Breast epithelium (tissue), 4 donors: Measurements from ENCODE around the gene TDRD12. TPM values are rescaled to one million over a fixed set of nuclear protein-coding genes. Genes with fewer than 3 reads are reported as not detected.

Experiments used
- DNase-seq, 2 donors: peaks; one replicate each; pipeline ENCODE4 v3.0.0-alpha.2; 2019; ENCODE audit warnings: low spot score in 2 of 2
- H3K27ac ChIP-seq, 2 donors: fragments of 200-600 bp; sonication (generic) in 1 of 2; one replicate each; pipeline ENCODE4 v1.5.1; 2016 to 2019; ENCODE audit warnings: mild to moderate bottlenecking in 1 of 2
- H3K27me3 ChIP-seq, 2 donors: fragments of 200-600 bp; sonication (generic) in 1 of 2; one replicate each; pipeline versions ENCODE4 v1.5.1 to v1.6.0; 2017 to 2019; ENCODE audit warnings: control low read depth in 1 of 2, mild to moderate bottlenecking in 1 of 2
- H3K36me3 ChIP-seq: fragments of 200-600 bp; one replicate; pipeline ENCODE4 v1.5.1; 2019
- H3K4me1 ChIP-seq, 2 donors: fragments of 200-600 bp; sonication (generic); one replicate each; pipeline ENCODE4 v1.5.1; 2016 to 2019; ENCODE audit warnings: control low read depth in 1 of 2
- H3K4me3 ChIP-seq, 3 donors: fragments of 200-600 bp; sonication (generic); 1 replicate in 2 of 3; 2 replicates in 1 of 3; pipeline ENCODE4 v1.5.1; 2016 to 2019; ENCODE audit warnings: mild to moderate bottlenecking in 3 of 3, moderate library complexity in 2 of 3
- H3K9me3 ChIP-seq, 2 donors: fragments of 200-600 bp; sonication (generic) in 1 of 2; one replicate each; pipeline ENCODE4 v1.5.1; 2016 to 2019; ENCODE audit warnings: control low read depth in 1 of 2
- CTCF ChIP-seq, 3 donors: fragments of 450-650 bp; IDR thresholded peaks; one replicate each; pipeline ENCODE4 v1.5.1; 2016 to 2017; ENCODE audit warnings: antibody characterized with exemption in 3 of 3, mild to moderate bottlenecking in 3 of 3, moderate library complexity in 3 of 3
- POLR2A ChIP-seq: fragments of 450-650 bp; IDR thresholded peaks from one replicate; pipeline ENCODE4 v1.6.1; 2016; ENCODE audit warnings: antibody characterized with exemption, mild to moderate bottlenecking, moderate library complexity
- POLR2AphosphoS5 ChIP-seq, 3 donors: sonication (generic); formaldehyde crosslinking; IDR thresholded peaks; one replicate each; pipeline ENCODE4 v1.6.1; 2017; ENCODE audit warnings: antibody characterized with exemption in 3 of 3
- intact Hi-C: fragments of 100-400 bp; cut with DNase I; formaldehyde crosslinking; loops from one replicate; pipeline ENCODE4 v1.15.1; 2023; ENCODE audit warnings: low total_unique reads
- total RNA-seq, 3 donors: library from RNA; depleted of rRNA; stranded (reverse); fragments of >200 nt; gene quantifications; one replicate each; pipeline ENCODE4 v1.1.0, GENCODE V29; 2016

TDRD12 gene
- total RNA-seq, 3 donors from 2014 or later = 2.0 to 2.3 TPM; not detected in 1

- TF ChIP-seq POLR2A = no peak
- TF ChIP-seq CTCF (IDR thresholded peaks at IDR 0.05) = no peak
- TF ChIP-seq POLR2AphosphoS5 (IDR thresholded peaks at IDR 0.05) = no peak
- intact Hi-C loops = no loop called here
Observed at GRCh38 chr19:32810452-32810851, 90.9 kb downstream of the TDRD12 start.

GRCh38 chr19:32811151-32811550, 91.6 kb downstream of the TDRD12 start:
- H3K36me3 ChIP-seq = no peaks in the 10 kb centered on the region
- DNase-seq = no peak
- H3K27ac ChIP-seq = no peak overlapping the region
- H3K9me3 ChIP-seq = no peaks in the 10 kb centered on the region
- H3K4me1 ChIP-seq = no peaks in the 10 kb centered on the region
- intact Hi-C loops = no loop called here
- TF ChIP-seq CTCF (IDR thresholded peaks at IDR 0.05) (no peak), POLR2A (no peak), POLR2AphosphoS5 (IDR thresholded peaks at IDR 0.05) (no peak)
- no peak overlapping the region for H3K4me3 ChIP-seq
- H3K27me3 ChIP-seq = no peaks in the 10 kb centered on the region

More at GRCh38 chr19:32810452-32810851, 90.9 kb downstream of the TDRD12 start:
- no peaks in the 10 kb centered on the region for H3K36me3 ChIP-seq
- H3K4me1 ChIP-seq = no peaks in the 10 kb centered on the region
- H3K27ac ChIP-seq = no peak overlapping the region
- H3K4me3 ChIP-seq = no peak overlapping the region
- DNase-seq = no peak
- no peaks in the 10 kb centered on the region for H3K9me3 ChIP-seq
- no peaks in the 10 kb centered on the region for H3K27me3 ChIP-seq

- Histone ChIP-seq H3K4me1 (no peaks in the 10 kb centered on the region), H3K27ac (no peak overlapping the region), H3K36me3 (no peaks in the 10 kb centered on the region), H3K4me3 (no peak overlapping the region), H3K27me3 (no peaks in the 10 kb centered on the region), H3K9me3 (no peaks in the 10 kb centered on the region)
- no peak for TF ChIP-seq POLR2A
- intact Hi-C loops = no loop called here
- DNase-seq = no peak
Observed at GRCh38 chr19:32812036-32812435, 92.5 kb downstream of the TDRD12 start.

DNA sequence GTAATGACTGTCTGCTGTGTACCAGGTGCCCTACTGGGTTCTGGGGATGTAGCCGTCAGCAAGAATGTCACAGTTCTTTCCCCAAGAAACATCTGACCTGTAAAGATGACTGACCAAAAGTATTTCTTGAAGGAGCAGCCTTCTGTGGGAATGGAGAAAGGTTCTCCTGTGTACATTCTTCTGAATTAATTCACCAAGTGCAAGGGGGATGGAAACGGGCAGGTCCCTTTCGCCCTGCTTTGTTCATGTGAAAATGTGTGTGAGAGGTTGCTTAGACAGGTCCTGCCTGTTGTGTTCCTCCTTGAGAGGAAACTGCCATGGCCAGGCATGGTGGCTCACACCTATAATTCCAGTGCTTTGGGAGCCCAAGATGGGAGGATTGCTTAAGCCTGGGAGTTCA, 93.0 kb downstream of the TDRD12 start:
- intact Hi-C loops = no loop called here
- TF ChIP-seq CTCF (IDR thresholded peaks at IDR 0.05) (no peak), POLR2A (no peak), POLR2AphosphoS5 (IDR thresholded peaks at IDR 0.05) (no peak)
- Histone ChIP-seq H3K27me3 (no peaks in the 10 kb centered on the region), H3K9me3 (no peaks in the 10 kb centered on the region), H3K4me3 (no peak overlapping the region), H3K27ac (no peak overlapping the region), H3K36me3 (no peaks in the 10 kb centered on the region), H3K4me1 (no peaks in the 10 kb centered on the region)
- no peak for DNase-seq

DNA sequence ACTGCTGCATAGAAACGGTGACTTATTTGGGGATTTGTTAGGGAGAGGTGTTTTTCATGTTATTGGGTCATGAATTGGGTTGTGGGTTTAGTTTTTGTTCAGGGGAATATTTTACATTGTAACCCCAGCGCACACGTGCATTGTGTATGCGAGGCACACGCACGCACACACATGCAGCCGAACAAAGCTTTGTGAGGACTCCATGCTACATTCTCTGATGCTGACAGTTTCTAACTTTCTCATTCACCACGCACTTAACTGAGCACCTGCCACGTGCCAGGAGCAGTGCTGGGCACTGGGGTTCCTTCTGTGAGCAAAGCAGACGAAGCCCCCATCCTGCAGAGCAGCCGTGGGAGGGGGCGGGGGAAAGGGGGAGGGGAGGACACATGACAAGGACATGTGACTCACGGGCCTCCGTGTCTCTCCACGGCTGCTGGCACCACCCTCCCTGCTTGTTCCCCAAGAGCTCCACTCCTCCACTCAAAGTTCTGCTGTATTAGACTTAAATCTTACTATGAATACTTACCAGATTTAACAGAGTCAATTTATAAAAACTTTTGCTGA, 94.4 kb downstream of the TDRD12 start:
- H3K36me3 ChIP-seq = no peaks in the 10 kb centered on the region
- intact Hi-C loops = no loop called here

More for the DNA sequence above, 94.4 kb downstream of the TDRD12 start:
- Histone ChIP-seq H3K4me3 (no peak overlapping the region), H3K9me3 (no peaks in the 10 kb centered on the region), H3K27me3 (no peaks in the 10 kb centered on the region), H3K27ac (no peak overlapping the region), H3K4me1 (no peaks in the 10 kb centered on the region)
- no peak for DNase-seq
- no peak for TF ChIP-seq CTCF (IDR thresholded peaks at IDR 0.05)
- TF ChIP-seq POLR2AphosphoS5 (IDR thresholded peaks at IDR 0.05) = no peak
- TF ChIP-seq POLR2A = no peak
